SK-N-SH (cell line): ENCODE results near the gene TMEM145. TPM values are rescaled to one million over a fixed set of nuclear protein-coding genes. Genes with fewer than 3 reads are reported as not detected.

Experiments used
- CTCF ChIA-PET: fragments of 300-600, 350-600 bp; formaldehyde crosslinking; extraction: SDS; loops from one replicate; lab custom pipeline; 2021; lab: Yijun Ruan, JAX
- POLR2A ChIA-PET: fragments of 350-600 bp; sonication (Branson Sonifier 250); formaldehyde crosslinking; extraction: SDS; loops from one replicate; lab custom pipeline; 2020; ENCODE audit warnings: antibody characterized with exemption, inconsistent platforms; lab: Yijun Ruan, JAX
- DNase-seq: peaks from one replicate; pipeline ENCODE4 v3.0.0; 2012
- H2AFZ ChIP-seq: fragments of 200-600 bp; sonication (generic); 2 replicates; pipeline ENCODE4 v1.8.1; 2016; ENCODE audit warnings: antibody characterized with exemption, mild to moderate bottlenecking, low read depth
- H3F3A ChIP-seq: fragments of 200-600 bp; sonication (generic); replicated peaks from 2 replicates; pipeline ENCODE3; 2016; ENCODE audit warnings: antibody characterized with exemption, mild to moderate bottlenecking; ENCODE audit not compliant: insufficient read depth
- H3K27ac ChIP-seq, 2 experiments: fragments of 200-500 bp in 1 of 2; fragments of 200-600 bp in 1 of 2; sonication (Bioruptor generic) in 1 of 2; sonication (generic), shearing (Covaris generic) in 1 of 2; 2 replicates each; pipeline versions ENCODE4 v1.5.1 to v1.6.1; 2014 to 2016; ENCODE audit warnings: low read depth in 2 of 2, inconsistent platforms in 1 of 2, low read length in 1 of 2, mild to moderate bottlenecking in 1 of 2, mixed read lengths in 1 of 2
- H3K27me3 ChIP-seq: fragments of 200-600 bp; sonication (generic), shearing (Covaris generic); 2 replicates; pipeline ENCODE4 v1.6.1; 2016; ENCODE audit warnings: mixed run types; ENCODE audit not compliant: insufficient read depth
- H3K36me3 ChIP-seq, 2 experiments: fragments of 200-500 bp in 1 of 2; fragments of 200-600 bp in 1 of 2; sonication (Bioruptor generic) in 1 of 2; sonication (generic) in 1 of 2; replicated peaks in 1 of 2; 2 replicates each; pipeline versions ENCODE3 to v1.5.1; 2014 to 2016; ENCODE audit warnings: low read length in 1 of 2, mild to moderate bottlenecking in 1 of 2; ENCODE audit not compliant: insufficient read depth in 2 of 2, control insufficient read depth in 1 of 2
- H3K4me1 ChIP-seq, 2 experiments: fragments of 200-500 bp in 1 of 2; fragments of 200-600 bp in 1 of 2; sonication (Bioruptor generic) in 1 of 2; sonication (generic), shearing (Covaris generic) in 1 of 2; 2 replicates each; pipeline versions ENCODE4 v1.5.1 to v1.6.1; 2014 to 2016; ENCODE audit warnings: low read depth in 1 of 2, low read length in 1 of 2, mixed run types in 1 of 2; ENCODE audit not compliant: insufficient read depth in 2 of 2, control insufficient read depth in 1 of 2
- H3K4me2 ChIP-seq: fragments of 200-600 bp; sonication (generic), shearing (Covaris generic); 2 replicates; pipeline ENCODE4 v1.6.1; 2017; ENCODE audit warnings: mixed run types
- H3K4me3 ChIP-seq, 2 experiments: fragments of 200-500 bp in 1 of 2; fragments of 200-600 bp in 1 of 2; sonication (Bioruptor generic) in 1 of 2; sonication (generic), shearing (Covaris generic) in 1 of 2; 2 replicates each; pipeline versions ENCODE4 v1.5.1 to v1.8.1; 2014 to 2016; ENCODE audit warnings: low read depth in 2 of 2, inconsistent platforms in 1 of 2, low read length in 1 of 2, mild to moderate bottlenecking in 1 of 2, mixed read lengths in 1 of 2, moderate library complexity in 1 of 2
- H3K79me2 ChIP-seq: fragments of 200-600 bp; sonication (generic); 2 replicates; pipeline ENCODE4 v1.8.1; 2017; ENCODE audit warnings: mild to moderate bottlenecking; ENCODE audit not compliant: insufficient read depth
- H3K9ac ChIP-seq: fragments of 200-600 bp; sonication (generic); 2 replicates; pipeline ENCODE4 v1.6.1; 2017; ENCODE audit warnings: mixed run types
- H3K9me2 ChIP-seq: fragments of 200-600 bp; sonication (generic); 2 replicates; pipeline ENCODE4 v1.6.1; 2017; ENCODE audit warnings: mixed run types
- H3K9me3 ChIP-seq: fragments of 200-600 bp; sonication (generic); 2 replicates; pipeline ENCODE4 v1.6.1; 2017; ENCODE audit warnings: mixed run types, mild to moderate bottlenecking, moderate library complexity
- H4K20me1 ChIP-seq: fragments of 200-600 bp; sonication (generic); 2 replicates; pipeline ENCODE4 v1.6.1; 2017; ENCODE audit warnings: mild to moderate bottlenecking, mixed run types; ENCODE audit not compliant: insufficient read depth
- CHD2 ChIP-seq: fragments of 150-350 bp; IDR thresholded peaks from 2 replicates; pipeline ENCODE4 v1.6.1; 2018; ENCODE audit warnings: low read length; ENCODE audit not compliant: partially characterized antibody
- CTCF ChIP-seq: fragments of 200-600 bp; sonication (generic); IDR thresholded peaks from 2 replicates; pipeline ENCODE4 v1.6.1; 2017; ENCODE audit warnings: antibody characterized with exemption, mild to moderate bottlenecking, moderate library complexity
- EP300 ChIP-seq, 2 experiments: IDR thresholded peaks; 2 replicates each; pipeline versions ENCODE4 v1.4.0 to v1.6.1; 2012; ENCODE audit warnings: borderline replicate concordance in 1 of 2, low read depth in 1 of 2, low read length in 1 of 2
- FOXM1 ChIP-seq: IDR thresholded peaks from 2 replicates; pipeline ENCODE4 v1.4.0; 2012; ENCODE audit warnings: low read depth, mild to moderate bottlenecking
- GATA2 ChIP-seq: sonication (generic); formaldehyde crosslinking; IDR thresholded peaks from 2 replicates; pipeline ENCODE4 v1.5.0; 2020; ENCODE audit warnings: mild to moderate bottlenecking, missing genetic modification reagents
- JUND ChIP-seq: IDR thresholded peaks from 2 replicates; pipeline ENCODE4 v1.4.0; 2012
- MXI1 ChIP-seq: IDR thresholded peaks from 2 replicates; pipeline ENCODE4 v1.6.1; 2012; ENCODE audit warnings: mild to moderate bottlenecking, low read depth, low read length, improper control_type of control experiment
- NFIC ChIP-seq: IDR thresholded peaks from 2 replicates; pipeline ENCODE4 v1.4.0; 2012; ENCODE audit warnings: borderline replicate concordance
- NRF1 ChIP-seq: IDR thresholded peaks from 2 replicates; pipeline ENCODE4 v1.6.1; 2012; ENCODE audit warnings: low read depth, mild to moderate bottlenecking, low read length
- POLR2AphosphoS5 ChIP-seq: IDR thresholded peaks from 2 replicates; pipeline ENCODE4 v1.6.1; 2012; ENCODE audit warnings: low read depth, low read length
- RAD21 ChIP-seq: IDR thresholded peaks from 2 replicates; pipeline ENCODE4 v1.6.1; 2012; ENCODE audit warnings: mild to moderate bottlenecking, low read length
- RCOR1 ChIP-seq: fragments of 150-350 bp; IDR thresholded peaks from 2 replicates; pipeline ENCODE4 v1.6.1; 2017; ENCODE audit warnings: antibody characterized with exemption, low read length
- RFX5 ChIP-seq: IDR thresholded peaks from 2 replicates; pipeline ENCODE4 v1.6.1; 2012; ENCODE audit warnings: mild to moderate bottlenecking, improper control_type of control experiment, low read length
- RXRA ChIP-seq: IDR thresholded peaks from 2 replicates; pipeline ENCODE4 v1.4.0; 2012; ENCODE audit warnings: low read depth, mild to moderate bottlenecking, borderline replicate concordance
- SMC3 ChIP-seq: IDR thresholded peaks from 2 replicates; pipeline ENCODE4 v1.6.1; 2012; ENCODE audit warnings: low read depth, low read length, improper control_type of control experiment
- TAF1 ChIP-seq: IDR thresholded peaks from 2 replicates; pipeline ENCODE4 v1.6.1; 2012; ENCODE audit warnings: low read depth, mild to moderate bottlenecking, low read length, moderate library complexity, borderline replicate concordance
- WGBS: methylation state at CpG from one replicate; pipeline ENCODE4 v1.1.6; 2017; ENCODE audit warnings: low lambda C conversion rate; 5-methylcytosine and 5-hydroxymethylcytosine counted together
- polyA plus RNA-seq, 3 experiments: library from polyadenylated mRNA; depleted of rRNA; stranded (reverse); fragments of >200 nt; gene quantifications; 2 replicates each; pipeline ENCODE4 v1.2.3, GENCODE V29; 2012
- TF ChIP-seq, protein P1 (sequence below): fragments of 150-350 bp; IDR thresholded peaks from 2 replicates; pipeline ENCODE4 v1.6.1; 2017; ENCODE audit warnings: antibody characterized with exemption, low read length, low read depth, borderline replicate concordance
- TF ChIP-seq, protein P2 (sequence below): IDR thresholded peaks from 2 replicates; pipeline ENCODE4 v1.6.1; 2012; ENCODE audit warnings: mild to moderate bottlenecking, low read depth, low read length, moderate library complexity
- TF ChIP-seq, protein P3 (sequence below): IDR thresholded peaks from 2 replicates; pipeline ENCODE4 v1.4.0; 2012; ENCODE audit warnings: low read depth, borderline replicate concordance
- TF ChIP-seq, protein P4 (sequence below): IDR thresholded peaks from 2 replicates; pipeline ENCODE4; 2012
- TF ChIP-seq, protein P5 (sequence below): IDR thresholded peaks from 2 replicates; pipeline ENCODE4 v1.4.0; 2012; ENCODE audit warnings: low read depth

TMEM145 gene
- polyA plus RNA-seq, 1 of the 3 experiments (the other 2 are of a cell fraction): 2.0 TPM

DNA sequence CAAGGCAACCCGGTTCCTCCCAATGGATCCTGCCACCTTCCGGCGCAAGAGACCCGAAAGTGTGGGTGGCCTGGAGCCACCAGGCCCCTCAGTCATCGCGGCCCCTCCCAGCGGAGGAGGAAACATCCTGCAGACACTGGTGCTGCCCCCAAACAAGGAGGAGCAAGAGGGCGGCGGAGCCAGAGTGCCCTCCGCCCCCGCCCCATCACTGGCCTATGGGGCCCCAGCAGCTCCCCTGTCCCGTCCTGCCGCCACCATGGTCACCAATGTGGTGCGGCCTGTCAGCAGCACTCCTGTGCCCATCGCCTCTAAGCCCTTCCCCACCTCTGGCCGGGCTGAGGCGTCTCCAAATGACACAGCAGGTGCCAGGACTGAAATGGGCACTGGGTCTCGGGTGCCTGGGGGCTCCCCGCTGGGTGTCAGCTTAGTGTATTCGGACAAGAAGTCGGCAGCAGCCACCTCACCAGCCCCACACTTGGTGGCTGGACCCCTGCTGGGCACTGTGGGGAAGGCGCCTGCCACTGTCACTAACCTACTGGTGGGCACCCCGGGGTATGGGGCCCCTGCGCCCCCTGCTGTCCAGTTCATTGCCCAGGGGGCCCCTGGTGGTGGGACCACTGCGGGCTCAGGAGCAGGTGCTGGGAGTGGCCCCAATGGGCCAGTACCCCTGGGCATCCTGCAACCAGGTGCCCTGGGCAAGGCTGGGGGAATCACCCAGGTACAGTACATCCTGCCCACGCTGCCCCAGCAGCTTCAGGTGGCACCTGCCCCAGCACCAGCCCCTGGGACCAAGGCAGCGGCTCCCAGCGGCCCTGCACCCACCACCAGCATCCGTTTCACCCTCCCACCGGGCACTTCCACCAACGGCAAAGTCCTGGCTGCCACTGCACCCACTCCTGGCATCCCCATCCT, 22.3 kb upstream of the TMEM145 start:
- Histone ChIP-seq H3K9ac (no peak overlapping the region), H3K4me2 (no peak overlapping the region), H3K79me2 (peaks cover 22% of the 10 kb centered on the region), H2AFZ (no peak overlapping the region), H3K9me2 (no peaks in the 10 kb centered on the region), H3K27me3 (no peaks in the 10 kb centered on the region), H3K4me3 (no peak overlapping the region), H3F3A (peaks cover 7% of the 10 kb centered on the region), H3K27ac (no peak overlapping the region; a peak in 1 of 4 replicates), H3K36me3 (peaks cover 30 to 85% of the 10 kb centered on the region in 2 experiments), H3K4me1 (peaks cover 6 to 13% of the 10 kb centered on the region in 2 experiments; a peak in 2 of 4 replicates), H3K9me3 (no peaks in the 10 kb centered on the region), H4K20me1 (peaks cover 12% of the 10 kb centered on the region)
- TF ChIP-seq CHD2 (no peak), POLR2AphosphoS5 (no peak), RXRA (no peak), GATA2 (CRISPR knock-in tag) (no peak), RFX5 (no peak), TAF1 (no peak), NFIC (no peak), RAD21 (peak; percentile 56), CTCF (peak; percentile 67), JUND (no peak), MXI1 (no peak), RCOR1 (no peak), EP300 (IDR thresholded peaks at IDR 0.05; ENCODE audit: borderline replicate concordance in 1 of 2, low read depth in 1 of 2, low read length in 1 of 2) (no peak), FOXM1 (no peak), NRF1 (no peak), SMC3 (peak; percentile 50)
- TF ChIP-seq, protein P1, sequence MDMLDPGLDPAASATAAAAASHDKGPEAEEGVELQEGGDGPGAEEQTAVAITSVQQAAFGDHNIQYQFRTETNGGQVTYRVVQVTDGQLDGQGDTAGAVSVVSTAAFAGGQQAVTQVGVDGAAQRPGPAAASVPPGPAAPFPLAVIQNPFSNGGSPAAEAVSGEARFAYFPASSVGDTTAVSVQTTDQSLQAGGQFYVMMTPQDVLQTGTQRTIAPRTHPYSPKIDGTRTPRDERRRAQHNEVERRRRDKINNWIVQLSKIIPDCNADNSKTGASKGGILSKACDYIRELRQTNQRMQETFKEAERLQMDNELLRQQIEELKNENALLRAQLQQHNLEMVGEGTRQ: no peak
- TF ChIP-seq, protein P2, sequence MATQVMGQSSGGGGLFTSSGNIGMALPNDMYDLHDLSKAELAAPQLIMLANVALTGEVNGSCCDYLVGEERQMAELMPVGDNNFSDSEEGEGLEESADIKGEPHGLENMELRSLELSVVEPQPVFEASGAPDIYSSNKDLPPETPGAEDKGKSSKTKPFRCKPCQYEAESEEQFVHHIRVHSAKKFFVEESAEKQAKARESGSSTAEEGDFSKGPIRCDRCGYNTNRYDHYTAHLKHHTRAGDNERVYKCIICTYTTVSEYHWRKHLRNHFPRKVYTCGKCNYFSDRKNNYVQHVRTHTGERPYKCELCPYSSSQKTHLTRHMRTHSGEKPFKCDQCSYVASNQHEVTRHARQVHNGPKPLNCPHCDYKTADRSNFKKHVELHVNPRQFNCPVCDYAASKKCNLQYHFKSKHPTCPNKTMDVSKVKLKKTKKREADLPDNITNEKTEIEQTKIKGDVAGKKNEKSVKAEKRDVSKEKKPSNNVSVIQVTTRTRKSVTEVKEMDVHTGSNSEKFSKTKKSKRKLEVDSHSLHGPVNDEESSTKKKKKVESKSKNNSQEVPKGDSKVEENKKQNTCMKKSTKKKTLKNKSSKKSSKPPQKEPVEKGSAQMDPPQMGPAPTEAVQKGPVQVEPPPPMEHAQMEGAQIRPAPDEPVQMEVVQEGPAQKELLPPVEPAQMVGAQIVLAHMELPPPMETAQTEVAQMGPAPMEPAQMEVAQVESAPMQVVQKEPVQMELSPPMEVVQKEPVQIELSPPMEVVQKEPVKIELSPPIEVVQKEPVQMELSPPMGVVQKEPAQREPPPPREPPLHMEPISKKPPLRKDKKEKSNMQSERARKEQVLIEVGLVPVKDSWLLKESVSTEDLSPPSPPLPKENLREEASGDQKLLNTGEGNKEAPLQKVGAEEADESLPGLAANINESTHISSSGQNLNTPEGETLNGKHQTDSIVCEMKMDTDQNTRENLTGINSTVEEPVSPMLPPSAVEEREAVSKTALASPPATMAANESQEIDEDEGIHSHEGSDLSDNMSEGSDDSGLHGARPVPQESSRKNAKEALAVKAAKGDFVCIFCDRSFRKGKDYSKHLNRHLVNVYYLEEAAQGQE: no peak
- TF ChIP-seq, protein P3, sequence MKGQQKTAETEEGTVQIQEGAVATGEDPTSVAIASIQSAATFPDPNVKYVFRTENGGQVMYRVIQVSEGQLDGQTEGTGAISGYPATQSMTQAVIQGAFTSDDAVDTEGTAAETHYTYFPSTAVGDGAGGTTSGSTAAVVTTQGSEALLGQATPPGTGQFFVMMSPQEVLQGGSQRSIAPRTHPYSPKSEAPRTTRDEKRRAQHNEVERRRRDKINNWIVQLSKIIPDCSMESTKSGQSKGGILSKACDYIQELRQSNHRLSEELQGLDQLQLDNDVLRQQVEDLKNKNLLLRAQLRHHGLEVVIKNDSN: no peak
- TF ChIP-seq, protein P4, sequence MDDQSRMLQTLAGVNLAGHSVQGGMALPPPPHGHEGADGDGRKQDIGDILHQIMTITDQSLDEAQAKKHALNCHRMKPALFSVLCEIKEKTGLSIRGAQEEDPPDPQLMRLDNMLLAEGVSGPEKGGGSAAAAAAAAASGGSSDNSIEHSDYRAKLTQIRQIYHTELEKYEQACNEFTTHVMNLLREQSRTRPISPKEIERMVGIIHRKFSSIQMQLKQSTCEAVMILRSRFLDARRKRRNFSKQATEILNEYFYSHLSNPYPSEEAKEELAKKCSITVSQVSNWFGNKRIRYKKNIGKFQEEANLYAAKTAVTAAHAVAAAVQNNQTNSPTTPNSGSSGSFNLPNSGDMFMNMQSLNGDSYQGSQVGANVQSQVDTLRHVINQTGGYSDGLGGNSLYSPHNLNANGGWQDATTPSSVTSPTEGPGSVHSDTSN: no peak
- TF ChIP-seq, protein P5, sequence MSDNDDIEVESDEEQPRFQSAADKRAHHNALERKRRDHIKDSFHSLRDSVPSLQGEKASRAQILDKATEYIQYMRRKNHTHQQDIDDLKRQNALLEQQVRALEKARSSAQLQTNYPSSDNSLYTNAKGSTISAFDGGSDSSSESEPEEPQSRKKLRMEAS: no peak
- CTCF ChIA-PET: interaction anchor here (1.1 to 9.5 kb wide), 4 partner anchors 12 to 182 kb away, joined by 4 to 60 read pairs (median 10); no protein-coding TSS in a partner anchor
- POLR2A ChIA-PET: no interaction called here
- WGBS: 88% methylated on average over 20 of the region's 31 CpGs
- peak; percentile 88 for DNase-seq
